PFSK-1 (cell line): ENCODE measurements around the gene DNAJC17.

Source experiments
- FOXP2 ChIP-seq: optimal IDR thresholded peaks from 2 replicates; pipeline ENCODE3; 2011; ENCODE audit warnings: borderline replicate concordance, control low read depth, inconsistent platforms; ENCODE audit not compliant: insufficient read depth; ENCODE audit errors: extremely low read length, extremely low read depth
- POLR2AphosphoS5 ChIP-seq: IDR thresholded peaks from 2 replicates; pipeline ENCODE4 v1.6.1; 2012; ENCODE audit warnings: low read depth, mild to moderate bottlenecking, control low read depth, low read length, moderate library complexity
- REST ChIP-seq, 2 experiments: IDR thresholded peaks; 2 replicates each; pipeline versions ENCODE4 v1.6.1 to v1.8.0; 2011 to 2012; ENCODE audit warnings: low read depth in 2 of 2, low read length in 2 of 2, control low read depth in 1 of 2, inconsistent platforms in 1 of 2, mild to moderate bottlenecking in 1 of 2, moderate library complexity in 1 of 2; ENCODE audit not compliant: insufficient read depth in 1 of 2
- SIN3A ChIP-seq: IDR thresholded peaks from 2 replicates; pipeline ENCODE4 v1.6.1; 2012; ENCODE audit warnings: mild to moderate bottlenecking, low read length, moderate library complexity, borderline replicate concordance; ENCODE audit not compliant: insufficient read depth
- TAF1 ChIP-seq: IDR thresholded peaks from 2 replicates; pipeline ENCODE4 v1.6.1; 2012; ENCODE audit warnings: low read length, control low read depth, borderline replicate concordance; ENCODE audit not compliant: insufficient read depth

Gene DNAJC17

GRCh38 chr15:40828447-40829036 lies 21.3 kb upstream of the DNAJC17 start, which contains the start of gene PPP1R14D:
Gene PPP1R14D, minus strand, starts transcription at chr15:40828708. Its CDS starts 67 bp downstream, at chr15:40828641.
- no peak for TF ChIP-seq REST (IDR thresholded peaks at IDR 0.05; ENCODE audit: insufficient read depth in 1 of 2, low read depth in 2 of 2, low read length in 2 of 2)
- TF ChIP-seq FOXP2 = no peak
- no peak for TF ChIP-seq TAF1
- TF ChIP-seq POLR2AphosphoS5 = no peak
- TF ChIP-seq SIN3A = no peak

GRCh38 chr15:40826423-40827075 lies 19.3 kb upstream of the DNAJC17 start:
- TF ChIP-seq POLR2AphosphoS5 = no peak
- no peak for TF ChIP-seq FOXP2
- no peak for TF ChIP-seq REST (IDR thresholded peaks at IDR 0.05; ENCODE audit: insufficient read depth in 1 of 2, low read depth in 2 of 2, low read length in 2 of 2)
- no peak for TF ChIP-seq SIN3A
- TF ChIP-seq TAF1 = no peak

- no peak for TF ChIP-seq POLR2AphosphoS5
- no peak for TF ChIP-seq SIN3A
- no peak for TF ChIP-seq TAF1
- no peak for TF ChIP-seq REST (IDR thresholded peaks at IDR 0.05; ENCODE audit: insufficient read depth in 1 of 2, low read depth in 2 of 2, low read length in 2 of 2)
- TF ChIP-seq FOXP2 = no peak
These were observed 18.6 kb upstream of the DNAJC17 start for GRCh38 chr15:40825661-40826422.

- TF ChIP-seq POLR2AphosphoS5 = no peak
- no peak for TF ChIP-seq SIN3A
- no peak for TF ChIP-seq TAF1
- no peak for TF ChIP-seq REST (IDR thresholded peaks at IDR 0.05; ENCODE audit: insufficient read depth in 1 of 2, low read depth in 2 of 2, low read length in 2 of 2)
- TF ChIP-seq FOXP2 = no peak
These were observed 16.5 kb upstream of the DNAJC17 start for GRCh38 chr15:40823572-40824343.
